ENCODE data around the gene PIK3CB. TPM values are rescaled to one million over a fixed set of nuclear protein-coding genes. Genes with fewer than 3 reads are reported as not detected.

The PIK3CB gene
- total RNA-seq, 1 experiment from 2014 or later = 8.3 TPM

GRCh38 chr3:138620431-138620830, 214.3 kb downstream of the PIK3CB start:
- TF ChIP-seq CTCF (conservative IDR thresholded peaks at IDR 0.05; ENCODE audit: low read depth, low read length) = no peak
- no peak for TF ChIP-seq EZH2phosphoT487 (IDR thresholded peaks at IDR 0.05; ENCODE audit: borderline replicate concordance, low read length)
- no peak for TF ChIP-seq EZH2 (IDR thresholded peaks at IDR 0.05; ENCODE audit: low read length, unreplicated experiment)
- Histone ChIP-seq H3K4me3 (ENCODE audit: low read length) (no peak overlapping the region), H3K79me2 (ENCODE audit: low read length) (no peaks in the 10 kb centered on the region), H2AFZ (ENCODE audit: low read length) (no peak overlapping the region), H3K4me2 (ENCODE audit: low read length) (no peak overlapping the region), H3K27me3 (ENCODE audit: low read length) (no peaks in the 10 kb centered on the region), H3K36me3 (ENCODE audit: low read depth, low read length) (no peaks in the 10 kb centered on the region), H3K9ac (ENCODE audit: low read length) (no peak overlapping the region), H3K27ac (ENCODE audit: low read length) (no peak overlapping the region), H3F3A (ENCODE audit: low read length, unreplicated experiment) (no peaks in the 10 kb centered on the region), H3K9me3 (ENCODE audit: low read length) (no peaks in the 10 kb centered on the region), H3K9me2 (replicated peaks; ENCODE audit: low read length) (no peaks in the 10 kb centered on the region), H3K4me1 (ENCODE audit: insufficient read depth, low read length) (peaks cover 4% of the 10 kb centered on the region), H4K20me1 (ENCODE audit: low read length) (no peaks in the 10 kb centered on the region)
- DNase-seq (no peak), ATAC-seq (no peak)
- BruUV-seq (replicated peaks) = no TSS peak
- intact Hi-C loops (cut with micrococcal nuclease) = loop anchor here (2.0 kb wide), 1 partner anchor 62 kb away; no protein-coding TSS in a partner anchor
- CTCF ChIA-PET = no interaction called here
- POLR2A ChIA-PET (ENCODE audit: unreplicated experiment) = no interaction called here

- no TSS peak for BruUV-seq (replicated peaks)
- Histone ChIP-seq H3F3A (ENCODE audit: low read length, unreplicated experiment) (no peaks in the 10 kb centered on the region), H3K36me3 (ENCODE audit: low read depth, low read length) (no peaks in the 10 kb centered on the region), H3K27me3 (ENCODE audit: low read length) (no peaks in the 10 kb centered on the region), H3K9me2 (replicated peaks; ENCODE audit: low read length) (no peaks in the 10 kb centered on the region), H3K9me3 (ENCODE audit: low read length) (no peaks in the 10 kb centered on the region), H2AFZ (ENCODE audit: low read length) (no peak overlapping the region), H4K20me1 (ENCODE audit: low read length) (no peaks in the 10 kb centered on the region), H3K79me2 (ENCODE audit: low read length) (peaks cover 6% of the 10 kb centered on the region; the same call in 1 of the 2 replicates), H3K4me1 (ENCODE audit: insufficient read depth, low read length) (peaks cover 9% of the 10 kb centered on the region), H3K27ac (ENCODE audit: low read length) (no peak overlapping the region), H3K4me2 (ENCODE audit: low read length) (no peak overlapping the region; the same call in 1 of the 2 replicates), H3K9ac (ENCODE audit: low read length) (no peak overlapping the region), H3K4me3 (ENCODE audit: low read length) (no peak overlapping the region)
- intact Hi-C loops (cut with micrococcal nuclease) = no loop called here
- ChIA-PET CTCF (no interaction called here), POLR2A (ENCODE audit: unreplicated experiment) (no interaction called here)
- DNase-seq = no peak
- peak; percentile 58 for ATAC-seq
- TF ChIP-seq EZH2 (IDR thresholded peaks at IDR 0.05; ENCODE audit: low read length, unreplicated experiment) (no peak), EZH2phosphoT487 (IDR thresholded peaks at IDR 0.05; ENCODE audit: borderline replicate concordance, low read length) (no peak), CTCF (conservative IDR thresholded peaks at IDR 0.05; ENCODE audit: low read depth, low read length) (no peak)
Measured at GRCh38 chr3:138615462-138615861, 219.3 kb downstream of the PIK3CB start.

- POLR2A ChIA-PET (ENCODE audit: unreplicated experiment) = interaction anchor here (0.6 kb wide), 2 partner anchors 16 to 312 kb away, joined by 3 to 5 read pairs; partner anchors contain the start of gene CEP70
- ATAC-seq = no peak
- no peaks in the 10 kb centered on the region for H3K9me3 ChIP-seq (ENCODE audit: low read length)
- no peaks in the 10 kb centered on the region for H3K9me2 ChIP-seq (replicated peaks; ENCODE audit: low read length)
- peak overlapping the region; percentile 83 for H3K4me3 ChIP-seq (ENCODE audit: low read length)
- DNase-seq = no peak
- TF ChIP-seq EZH2 (IDR thresholded peaks at IDR 0.05; ENCODE audit: low read length, unreplicated experiment) = no peak
- CTCF ChIA-PET = no interaction called here
- no peaks in the 10 kb centered on the region for H3K27me3 ChIP-seq (ENCODE audit: low read length)
- peak overlapping the region; percentile 92; the same call in 1 of the 2 replicates for H2AFZ ChIP-seq (ENCODE audit: low read length)
- peak overlapping the region; percentile 91; the same call in 1 of the 2 replicates for H3K9ac ChIP-seq (ENCODE audit: low read length)
- H4K20me1 ChIP-seq (ENCODE audit: low read length) = no peaks in the 10 kb centered on the region
- peaks cover 14% of the 10 kb centered on the region for H3K79me2 ChIP-seq (ENCODE audit: low read length)
- BruUV-seq (replicated peaks) = TSS peak; percentile 78
- peaks cover 12% of the 10 kb centered on the region; the same call in 1 of the 2 replicates for H3K4me1 ChIP-seq (ENCODE audit: insufficient read depth, low read length)
- no peak overlapping the region for H3K27ac ChIP-seq (ENCODE audit: low read length)
- no peaks in the 10 kb centered on the region for H3K36me3 ChIP-seq (ENCODE audit: low read depth, low read length)
- no peaks in the 10 kb centered on the region for H3F3A ChIP-seq (ENCODE audit: low read length, unreplicated experiment)
- H3K4me2 ChIP-seq (ENCODE audit: low read length) = peak overlapping the region; percentile 85
- intact Hi-C loops (cut with micrococcal nuclease) = no loop called here
Measured at GRCh38 chr3:138609898-138610266, 224.8 kb downstream of the PIK3CB start.

All from PC-3 (cell line).